ENCODE results near the gene ZNF317. TPM values are rescaled to one million over a fixed set of nuclear protein-coding genes. Genes with fewer than 3 reads are reported as not detected.

Gene ZNF317
- 10 to 100 TPM; 21.0 to 30.3 TPM for total RNA-seq

GRCh38 chr19:9140159-9140874 lies at the start of gene ZNF317:
ZNF317 (plus strand) TSS chr19:9140397; CDS start chr19:9156017, 15,620 bp downstream.
- Histone ChIP-seq H3K27me3 (no peaks in the 10 kb centered on the region), H3K9me3 (peaks cover 0 to 8% (median 0%) of the 10 kb centered on the region in 3 donors), H3K4me1 (peaks cover 18% of the 10 kb centered on the region), H3K4me3 (peak within 1 kb of the TSS; percentile 66 to 82), H3K36me3 (replicated peaks in 1 of 2; ENCODE audit: insufficient read depth in 1 of 2, low read depth in 2 of 2) (no peaks in the 10 kb centered on the region), H3K27ac (peak within 1 kb of the TSS; percentile 78 to 85 (median 79))
- ATAC-seq, result peak; percentile 95
- intact Hi-C loops (cut with DNase I), result no loop called here
- WGBS, 2 donors, result 1% methylated on average over 21 to 43 of the region's 43 CpGs
- DNase-seq, result peak; percentile 92 to 96 (median 94)
- TF ChIP-seq POLR2A (IDR thresholded peaks at IDR 0.05) (peak in 2 of 3 donors; percentile 66 to 70), CTCF (IDR thresholded peaks at IDR 0.05) (no peak)

GRCh38 chr19:9107375-9107774 lies 32.8 kb upstream of the ZNF317 start, which contains the start of gene OR7G2:
OR7G2 (minus strand) TSS chr19:9107475; CDS start chr19:9103243, 4,232 bp downstream.
- no peak for DNase-seq
- ATAC-seq, result no peak
- Histone ChIP-seq H3K4me3 (no peak within 1 kb of the TSS), H3K9me3 (no peaks in the 10 kb centered on the region), H3K27ac (no peak within 1 kb of the TSS), H3K4me1 (no peaks in the 10 kb centered on the region), H3K36me3 (replicated peaks in 1 of 2; ENCODE audit: insufficient read depth in 1 of 2, low read depth in 2 of 2) (no peaks in the 10 kb centered on the region), H3K27me3 (peaks cover 0 to 3% of the 10 kb centered on the region in 2 donors)
- TF ChIP-seq CTCF (IDR thresholded peaks at IDR 0.05), result no peak
- no peak for TF ChIP-seq POLR2A (IDR thresholded peaks at IDR 0.05)
- 38 to 48% methylated on average over 8 of the region's 8 CpGs for WGBS, 2 donors
- intact Hi-C loops (cut with DNase I), result no loop called here

GRCh38 chr19:9109959-9110358 lies 30.2 kb upstream of the ZNF317 start:
- intact Hi-C loops (cut with DNase I), result no loop called here
- no peak for ATAC-seq
- H3K9me3 ChIP-seq, result no peaks in the 10 kb centered on the region
- TF ChIP-seq CTCF (IDR thresholded peaks at IDR 0.05) (no peak), POLR2A (IDR thresholded peaks at IDR 0.05) (no peak)
- no peak overlapping the region for H3K27ac ChIP-seq
- no peaks in the 10 kb centered on the region for H3K4me1 ChIP-seq
- H3K36me3 ChIP-seq (replicated peaks in 1 of 2; ENCODE audit: insufficient read depth in 1 of 2, low read depth in 2 of 2), result no peaks in the 10 kb centered on the region
- no peak for DNase-seq
- H3K27me3 ChIP-seq, result peaks cover 0 to 3% of the 10 kb centered on the region in 2 donors
- 24 to 29% methylated on average over 2 of the region's 2 CpGs for WGBS, 2 donors
- no peak overlapping the region for H3K4me3 ChIP-seq

GRCh38 chr19:9115307-9115813 lies 24.8 kb upstream of the ZNF317 start, which contains the start of gene OR7G1:
OR7G1 (minus strand) TSS chr19:9115763; CDS start chr19:9115763, 0 bp downstream.
- no peak for ATAC-seq

More at GRCh38 chr19:9115307-9115813, 24.8 kb upstream of the ZNF317 start, which contains the start of gene OR7G1:
- intact Hi-C loops (cut with DNase I), result no loop called here
- Histone ChIP-seq H3K27ac (no peak within 1 kb of the TSS), H3K27me3 (no peaks in the 10 kb centered on the region), H3K36me3 (replicated peaks in 1 of 2; ENCODE audit: insufficient read depth in 1 of 2, low read depth in 2 of 2) (no peaks in the 10 kb centered on the region), H3K4me3 (no peak within 1 kb of the TSS), H3K4me1 (no peaks in the 10 kb centered on the region), H3K9me3 (no peaks in the 10 kb centered on the region)
- no peak for DNase-seq
- no peak for TF ChIP-seq CTCF (IDR thresholded peaks at IDR 0.05)
- TF ChIP-seq POLR2A (IDR thresholded peaks at IDR 0.05), result no peak
- 60 to 75% methylated on average over 2 of the region's 2 CpGs for WGBS, 2 donors

Data from body of pancreas (tissue), 4 donors.